Stimulated activated CD4-positive, alpha-beta T cell treated with anti-CD3 and anti-CD28 coated beads, Interleukin-12 subunit alpha, Interleukin-12 subunit beta, amount 100 ng/mL, for 4 hours (primary cell): ENCODE measurements around the gene ZNF317.
"Not testable (repeated sequence)": the region's sequence is repeated elsewhere in the genome, so short reads cannot be mapped to it uniquely, and the experiment has no call there.

Experiments used
- DNase-seq: peaks from one replicate; pipeline ENCODE4 v3.0.0-alpha.2; 2020

ZNF317 gene

GRCh38 chr19:9178901-9179300, 38.7 kb downstream of the ZNF317 start, which contains the start of gene OR7D2:
TSS of gene OR7D2 (plus strand) at chr19:9178979. CDS start at chr19:9185782, 6,803 bp downstream.
- DNase-seq, result no peak

GRCh38 chr19:9183000-9183399, 42.8 kb downstream of the ZNF317 start:
- no peak for DNase-seq

GRCh38 chr19:9187191-9187590, 47.0 kb downstream of the ZNF317 start:
- DNase-seq, result no peak

- no peak for DNase-seq
Measured at GRCh38 chr19:9189535-9189934, 49.3 kb downstream of the ZNF317 start.

GRCh38 chr19:9198044-9198443, 57.8 kb downstream of the ZNF317 start:
- DNase-seq, result not testable (repeated sequence)

- peak; percentile 60 for DNase-seq
Measured at GRCh38 chr19:9205501-9206113, 65.4 kb downstream of the ZNF317 start.
